ENCODE data around the gene ASTL. TPM values are rescaled to one million over a fixed set of nuclear protein-coding genes. Genes with fewer than 3 reads are reported as not detected.

Gene ASTL
- polyA plus RNA-seq, 1 experiment = not detected

- no peak overlapping the region for H3K4me3 ChIP-seq (ENCODE audit: low read depth, low read length)
- DNase-seq (ENCODE audit: low read depth, low spot score) = no peak
- ChIA-PET CTCF (interaction anchor here (0.6 to 3.5 kb wide), 12 partner anchors 10 to 125 kb away, joined by 3 to 24 read pairs (median 4); no protein-coding TSS in a partner anchor), POLR2A (no interaction called here)
- no peak for TF ChIP-seq CTCF (IDR thresholded peaks at IDR 0.05; ENCODE audit: low read depth, low read length)
- H3K27me3 ChIP-seq (ENCODE audit: control insufficient read depth, insufficient read depth, low read length) = peaks cover 72% of the 10 kb centered on the region
- peaks cover 9% of the 10 kb centered on the region for H3K9me3 ChIP-seq (ENCODE audit: control insufficient read depth, insufficient read depth, low read length)
- no peak overlapping the region for H3K27ac ChIP-seq (ENCODE audit: low read depth, low read length)
These were observed 20.4 kb downstream of the ASTL start for GRCh38 chr2:96117701-96118588.

- H3K9me3 ChIP-seq (ENCODE audit: control insufficient read depth, insufficient read depth, low read length) = peaks cover 9% of the 10 kb centered on the region
- POLR2A ChIA-PET = no interaction called here
- no peak for DNase-seq (ENCODE audit: low read depth, low spot score)
These were observed 21.3 kb downstream of the ASTL start for GRCh38 chr2:96116879-96117533.

GRCh38 chr2:96116424-96116878, 21.9 kb downstream of the ASTL start, which contains the start of gene ADRA2B:
Gene ADRA2B (minus strand): TSS chr2:96116571. CDS start chr2:96116149, 422 bp downstream.
- CTCF ChIA-PET = interaction anchor here (0.5 to 3.5 kb wide), 14 partner anchors 9 to 184 kb away, joined by 3 to 24 read pairs (median 4); no protein-coding TSS in a partner anchor
- Histone ChIP-seq H3K4me3 (ENCODE audit: low read depth, low read length) (no peak within 1 kb of the TSS; the same call in 1 of the 2 replicates), H3K27me3 (ENCODE audit: control insufficient read depth, insufficient read depth, low read length) (peaks cover 66% of the 10 kb centered on the region), H3K9me3 (ENCODE audit: control insufficient read depth, insufficient read depth, low read length) (peaks cover 9% of the 10 kb centered on the region), H3K27ac (ENCODE audit: low read depth, low read length) (no peak within 1 kb of the TSS)
- DNase-seq (ENCODE audit: low read depth, low spot score) = no peak
- no peak for TF ChIP-seq CTCF (IDR thresholded peaks at IDR 0.05; ENCODE audit: low read depth, low read length)
- POLR2A ChIA-PET = interaction anchor here (0.6 kb wide), 1 partner anchor 14 kb away, joined by 8 read pairs; no protein-coding TSS in a partner anchor

More at GRCh38 chr2:96116879-96117533, 21.3 kb downstream of the ASTL start:
- Histone ChIP-seq H3K27me3 (ENCODE audit: control insufficient read depth, insufficient read depth, low read length) (peaks cover 69% of the 10 kb centered on the region), H3K27ac (ENCODE audit: low read depth, low read length) (no peak overlapping the region), H3K4me3 (ENCODE audit: low read depth, low read length) (no peak overlapping the region)
- CTCF ChIA-PET = interaction anchor here (0.5 to 3.5 kb wide), 16 partner anchors 9 to 184 kb away, joined by 3 to 24 read pairs (median 4); no protein-coding TSS in a partner anchor
- TF ChIP-seq CTCF (IDR thresholded peaks at IDR 0.05; ENCODE audit: low read depth, low read length) = peak; percentile 45

GRCh38 chr2:96115631-96116423, 22.5 kb downstream of the ASTL start:
- TF ChIP-seq CTCF (IDR thresholded peaks at IDR 0.05; ENCODE audit: low read depth, low read length) = no peak
- Histone ChIP-seq H3K27ac (ENCODE audit: low read depth, low read length) (no peak overlapping the region), H3K27me3 (ENCODE audit: control insufficient read depth, insufficient read depth, low read length) (peaks cover 66% of the 10 kb centered on the region), H3K9me3 (ENCODE audit: control insufficient read depth, insufficient read depth, low read length) (peaks cover 9% of the 10 kb centered on the region), H3K4me3 (ENCODE audit: low read depth, low read length) (no peak overlapping the region; the same call in 1 of the 2 replicates)
- POLR2A ChIA-PET = interaction anchor here (0.6 kb wide), 1 partner anchor 14 kb away, joined by 8 read pairs; no protein-coding TSS in a partner anchor
- DNase-seq (ENCODE audit: low read depth, low spot score) = no peak
- CTCF ChIA-PET = interaction anchor here (0.8 to 3.5 kb wide), 5 partner anchors 8 to 123 kb away, joined by 3 to 24 read pairs (median 7); no protein-coding TSS in a partner anchor
